Measurements from ENCODE around the gene C11orf24. TPM values are rescaled to one million over a fixed set of nuclear protein-coding genes. Genes with fewer than 3 reads are reported as not detected.
"Not testable (repeated sequence)": the region's sequence is repeated elsewhere in the genome, so short reads cannot be mapped to it uniquely, and the experiment has no call there.

Gene C11orf24
- total RNA-seq, 2 donors from 2014 or later, result 25.1 to 61.0 TPM

GRCh38 chr11:68295940-68296339, 24.2 kb upstream of the C11orf24 start:
- no peak overlapping the region for H3K27ac ChIP-seq
- no peaks in the 10 kb centered on the region for H3K4me1 ChIP-seq (replicated peaks)
- DNase-seq (ENCODE audit: low spot score), result no peak
- TF ChIP-seq POLR2AphosphoS5 (IDR thresholded peaks at IDR 0.05) (no peak), CTCF (IDR thresholded peaks at IDR 0.05) (no peak), POLR2A (IDR thresholded peaks at IDR 0.05) (no peak)
- H3K4me3 ChIP-seq, result no peak overlapping the region
- no peaks in the 10 kb centered on the region for H3K36me3 ChIP-seq
- WGBS, result 90% methylated on average over 5 of the region's 5 CpGs
- H3K9me3 ChIP-seq, result no peaks in the 10 kb centered on the region
- no peaks in the 10 kb centered on the region for H3K27me3 ChIP-seq (replicated peaks; ENCODE audit: insufficient read depth)
- intact Hi-C loops (cut with DNase I), result loop anchor here (2.0 kb wide), 1 partner anchor 39 kb away; no protein-coding TSS in a partner anchor

- Histone ChIP-seq H3K36me3 (no peaks in the 10 kb centered on the region), H3K27ac (no peak overlapping the region), H3K27me3 (replicated peaks; ENCODE audit: insufficient read depth) (no peaks in the 10 kb centered on the region), H3K4me1 (replicated peaks) (no peaks in the 10 kb centered on the region), H3K9me3 (no peaks in the 10 kb centered on the region), H3K4me3 (no peak overlapping the region)
- no peak for DNase-seq (ENCODE audit: low spot score)
- WGBS, result 94% methylated on average over 1 of the region's 1 CpG
- intact Hi-C loops (cut with DNase I), result no loop called here
- TF ChIP-seq POLR2A (IDR thresholded peaks at IDR 0.05) (no peak), POLR2AphosphoS5 (IDR thresholded peaks at IDR 0.05) (no peak), CTCF (IDR thresholded peaks at IDR 0.05) (no peak)
Measured at GRCh38 chr11:68295271-68295670, 23.5 kb upstream of the C11orf24 start.

- no peak for DNase-seq (ENCODE audit: low spot score)
Measured at GRCh38 chr11:68293708-68294107, 21.9 kb upstream of the C11orf24 start.

GRCh38 chr11:68289456-68289855, 17.7 kb upstream of the C11orf24 start:
- Histone ChIP-seq H3K4me3 (no peak overlapping the region), H3K27me3 (replicated peaks; ENCODE audit: insufficient read depth) (no peaks in the 10 kb centered on the region), H3K36me3 (no peaks in the 10 kb centered on the region), H3K27ac (no peak overlapping the region), H3K9me3 (no peaks in the 10 kb centered on the region), H3K4me1 (replicated peaks) (no peaks in the 10 kb centered on the region)
- WGBS, result 94% methylated on average over 2 of the region's 2 CpGs
- TF ChIP-seq CTCF (IDR thresholded peaks at IDR 0.05) (no peak), POLR2AphosphoS5 (IDR thresholded peaks at IDR 0.05) (no peak), POLR2A (IDR thresholded peaks at IDR 0.05) (no peak)
- DNase-seq (ENCODE audit: low spot score), result no peak
- intact Hi-C loops (cut with DNase I), result no loop called here

More at GRCh38 chr11:68293708-68294107, 21.9 kb upstream of the C11orf24 start:
- TF ChIP-seq POLR2AphosphoS5 (IDR thresholded peaks at IDR 0.05) (no peak), POLR2A (IDR thresholded peaks at IDR 0.05) (no peak), CTCF (IDR thresholded peaks at IDR 0.05) (no peak)
- Histone ChIP-seq H3K4me1 (replicated peaks) (no peaks in the 10 kb centered on the region), H3K4me3 (no peak overlapping the region), H3K9me3 (no peaks in the 10 kb centered on the region), H3K27me3 (replicated peaks; ENCODE audit: insufficient read depth) (no peaks in the 10 kb centered on the region), H3K36me3 (no peaks in the 10 kb centered on the region), H3K27ac (no peak overlapping the region)
- intact Hi-C loops (cut with DNase I), result no loop called here
- 79% methylated on average over 2 of the region's 2 CpGs for WGBS

- no peak for DNase-seq (ENCODE audit: low spot score)
- Histone ChIP-seq H3K9me3 (no peaks in the 10 kb centered on the region), H3K27me3 (replicated peaks; ENCODE audit: insufficient read depth) (no peaks in the 10 kb centered on the region), H3K4me3 (no peak overlapping the region), H3K27ac (no peak overlapping the region), H3K4me1 (replicated peaks) (no peaks in the 10 kb centered on the region), H3K36me3 (no peaks in the 10 kb centered on the region)
- WGBS, result 83% methylated on average over 8 of the region's 8 CpGs
- intact Hi-C loops (cut with DNase I), result no loop called here
- TF ChIP-seq POLR2AphosphoS5 (IDR thresholded peaks at IDR 0.05), result no peak
- no peak for TF ChIP-seq POLR2A (IDR thresholded peaks at IDR 0.05)
- no peak for TF ChIP-seq CTCF (IDR thresholded peaks at IDR 0.05)
Measured at GRCh38 chr11:68287419-68287818, 15.6 kb upstream of the C11orf24 start.

GRCh38 chr11:68284588-68284987, 12.8 kb upstream of the C11orf24 start:
- H3K4me3 ChIP-seq; DNase-seq (ENCODE audit: low spot score); intact Hi-C loops (cut with DNase I); H3K27me3 ChIP-seq (replicated peaks; ENCODE audit: insufficient read depth); H3K27ac ChIP-seq; H3K36me3 ChIP-seq; H3K4me1 ChIP-seq (replicated peaks); H3K9me3 ChIP-seq: not testable (repeated sequence)
- 95% methylated on average over 3 of the region's 3 CpGs for WGBS
